Lower leg skin (tissue), 4 donors: ENCODE data around the gene ZHX3. TPM values are rescaled to one million over a fixed set of nuclear protein-coding genes. Genes with fewer than 3 reads are reported as not detected.

Experiments
- DNase-seq, 2 donors: peaks; one replicate each; pipeline ENCODE4 v3.0.0-alpha.2; 2019; ENCODE audit warnings: low spot score in 2 of 2
- H3K4me3 ChIP-seq: fragments of 200-600 bp; sonication (generic); 2 replicates; pipeline ENCODE4 v1.5.1; 2017; ENCODE audit warnings: mild to moderate bottlenecking, low read depth; ENCODE audit not compliant: poor library complexity, severe bottlenecking
- CTCF ChIP-seq, 3 donors: fragments of 450-650 bp; IDR thresholded peaks; one replicate each; pipeline ENCODE4 v1.5.1; 2016; ENCODE audit warnings: antibody characterized with exemption in 3 of 3, mild to moderate bottlenecking in 3 of 3, moderate library complexity in 2 of 3
- POLR2A ChIP-seq, 2 donors: fragments of 450-650 bp; IDR thresholded peaks; one replicate each; pipeline ENCODE4 v1.6.1; 2016 to 2017; ENCODE audit warnings: antibody characterized with exemption in 2 of 2, mild to moderate bottlenecking in 1 of 2, moderate library complexity in 1 of 2
- WGBS, 2 donors: methylation state at CpG; one replicate each; pipeline ENCODE4 v1.1.5; 2018; 5-methylcytosine and 5-hydroxymethylcytosine counted together
- intact Hi-C: fragments of 100-400 bp; cut with DNase I; formaldehyde crosslinking; loops from one replicate; pipeline ENCODE4 v1.15.0; 2023; ENCODE audit warnings: low total_unique reads
- total RNA-seq, 4 donors: library from RNA; depleted of rRNA; stranded (reverse); fragments of >200 nt; gene quantifications; one replicate each; pipeline ENCODE4 v1.1.0, GENCODE V29; 2016

Gene ZHX3
- total RNA-seq, 4 donors from 2014 or later: 19.3 to 33.1 (median 25.5) TPM

- no peak for TF ChIP-seq POLR2A (IDR thresholded peaks at IDR 0.05)
- no peak for TF ChIP-seq CTCF (IDR thresholded peaks at IDR 0.05)
- WGBS, 2 donors: 90 to 92% methylated on average over 4 of the region's 4 CpGs
- H3K4me3 ChIP-seq: no peak overlapping the region
- DNase-seq: no peak
- intact Hi-C loops: no loop called here
These were observed 19.4 kb upstream of the ZHX3 start for GRCh38 chr20:41336711-41337492.

DNA sequence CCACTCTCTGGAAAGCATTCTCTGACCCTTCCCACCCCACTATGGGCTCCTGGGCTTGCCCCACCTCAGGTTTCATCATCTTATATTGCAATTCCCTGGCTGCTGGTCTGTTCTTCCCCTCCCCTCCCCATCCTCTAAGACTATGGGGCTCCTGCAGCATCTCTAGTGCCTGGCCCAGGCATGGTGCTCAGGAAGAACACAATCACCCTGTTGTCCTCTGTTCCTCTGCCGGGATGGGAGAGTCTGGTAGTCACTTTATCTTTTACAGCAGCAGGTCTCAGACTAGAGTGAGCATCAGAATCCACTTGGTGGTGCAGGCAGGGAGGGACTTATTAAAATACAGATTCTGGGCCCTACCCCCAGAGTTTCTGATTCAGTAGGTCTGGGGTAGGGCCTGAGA, 18.1 kb upstream of the ZHX3 start:
- DNase-seq: no peak
- WGBS, 2 donors: 59 to 83% methylated on average over 1 of the region's 1 CpG
- intact Hi-C loops: no loop called here
- no peak for TF ChIP-seq CTCF (IDR thresholded peaks at IDR 0.05)
- no peak for TF ChIP-seq POLR2A (IDR thresholded peaks at IDR 0.05)
- H3K4me3 ChIP-seq: no peak overlapping the region

GRCh38 chr20:41334443-41335421, 17.2 kb upstream of the ZHX3 start:
- no peak for TF ChIP-seq POLR2A (IDR thresholded peaks at IDR 0.05)
- TF ChIP-seq CTCF (IDR thresholded peaks at IDR 0.05): no peak
- DNase-seq: peak in 1 of 2 donors; percentile 45
- intact Hi-C loops: no loop called here
- no peak overlapping the region for H3K4me3 ChIP-seq
- 85% methylated on average over 15 of the region's 15 CpGs for WGBS, 2 donors

GRCh38 chr20:41334036-41334435, 16.5 kb upstream of the ZHX3 start:
- WGBS, 2 donors: 92 to 98% methylated on average over 2 of the region's 2 CpGs
- intact Hi-C loops: no loop called here
- H3K4me3 ChIP-seq: no peak overlapping the region
- no peak for DNase-seq
- TF ChIP-seq POLR2A (IDR thresholded peaks at IDR 0.05) (no peak), CTCF (IDR thresholded peaks at IDR 0.05) (no peak)

- H3K4me3 ChIP-seq: no peak overlapping the region
- TF ChIP-seq CTCF (IDR thresholded peaks at IDR 0.05) (no peak), POLR2A (IDR thresholded peaks at IDR 0.05) (no peak)
- intact Hi-C loops: no loop called here
- peak in 1 of 2 donors; percentile 80 for DNase-seq
- WGBS, 2 donors: 85 to 89% methylated on average over 4 of the region's 4 CpGs
These were observed 14.2 kb upstream of the ZHX3 start for GRCh38 chr20:41331731-41332130.
